ENCODE results near the gene NPNT.
A peak's percentile ranks its signal among the peaks of the same experiment; 100 is the strongest.

NPNT gene

GRCh38 chr4:105971036-105971435 is 75.8 kb downstream of the NPNT start:
- no peak overlapping the region for H3K27ac ChIP-seq
- TF ChIP-seq ZFX (IDR thresholded peaks at IDR 0.05) (no peak), CTCF (conservative IDR thresholded peaks at IDR 0.05) (no peak)

DNA sequence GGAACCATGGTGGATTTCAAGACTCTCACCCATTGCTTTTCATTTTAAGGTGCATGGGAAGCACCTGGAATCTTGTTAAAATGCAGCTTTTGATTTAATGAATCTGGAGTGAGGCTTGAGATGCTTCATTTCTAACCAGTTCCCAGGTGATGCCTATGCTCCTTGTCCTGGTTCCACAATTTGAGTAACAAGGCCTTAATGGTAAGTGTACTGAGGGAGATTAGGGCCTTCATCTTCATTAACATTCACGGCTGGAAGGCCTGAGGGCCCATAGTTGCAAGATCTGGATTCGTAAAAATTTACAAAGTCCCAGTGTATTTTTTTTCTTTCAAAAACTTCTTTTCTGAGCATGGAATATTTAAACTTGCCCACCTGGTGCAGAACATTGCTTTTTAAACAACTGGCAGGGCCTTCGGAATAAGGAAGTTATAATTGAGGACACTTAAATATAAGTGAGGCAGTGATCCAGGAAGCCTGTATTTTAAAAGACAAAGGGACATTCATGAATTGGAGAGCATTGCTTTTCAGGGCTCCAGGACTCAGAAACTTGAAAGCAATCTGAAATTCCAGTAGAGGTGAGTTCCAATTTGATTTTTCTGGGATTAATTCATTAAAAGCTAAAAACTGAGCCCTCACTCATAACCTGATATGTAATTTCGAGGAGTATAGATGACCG is 77.8 kb downstream of the NPNT start:
- TF ChIP-seq ZFX (IDR thresholded peaks at IDR 0.05), result no peak
- no peak overlapping the region for H3K27ac ChIP-seq

GRCh38 chr4:105976915-105977314 is 81.6 kb downstream of the NPNT start:
- TF ChIP-seq CTCF (conservative IDR thresholded peaks at IDR 0.05), result no peak
- no peak overlapping the region for H3K27ac ChIP-seq

GRCh38 chr4:105978684-105979296 is 83.5 kb downstream of the NPNT start:
- no peak for TF ChIP-seq ZFX (IDR thresholded peaks at IDR 0.05)
- no peak for TF ChIP-seq CTCF (conservative IDR thresholded peaks at IDR 0.05)

DNA sequence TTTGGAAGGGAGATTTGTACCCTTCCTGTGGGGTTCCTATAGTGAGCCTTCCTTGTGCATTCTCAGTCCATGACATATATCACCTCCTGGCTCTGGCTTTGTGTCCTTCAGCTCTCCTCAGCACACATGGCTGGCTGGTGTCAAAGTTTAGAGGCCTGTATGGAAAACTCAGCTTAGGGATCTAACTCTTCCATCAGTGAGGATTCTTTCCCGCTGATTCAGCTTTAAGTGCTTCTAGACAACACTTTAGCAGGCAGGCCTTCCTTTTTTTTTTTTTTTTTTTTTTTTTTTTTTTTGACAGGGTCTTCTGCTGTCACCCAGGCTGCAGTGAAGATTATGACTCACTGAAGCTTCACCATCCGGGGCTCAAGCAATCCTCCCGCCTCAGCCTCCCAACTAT is 84.2 kb downstream of the NPNT start:
- TF ChIP-seq ZFX (IDR thresholded peaks at IDR 0.05) (no peak), CTCF (conservative IDR thresholded peaks at IDR 0.05) (no peak)
- no peak overlapping the region for H3K27ac ChIP-seq

More at GRCh38 chr4:105978684-105979296, 83.5 kb downstream of the NPNT start:
- no peak overlapping the region for H3K27ac ChIP-seq

- H3K27ac ChIP-seq, result no peak overlapping the region
- no peak for TF ChIP-seq CTCF (conservative IDR thresholded peaks at IDR 0.05)
- TF ChIP-seq ZFX (IDR thresholded peaks at IDR 0.05), result no peak
Observed at GRCh38 chr4:105988671-105989070, 93.4 kb downstream of the NPNT start.

DNA sequence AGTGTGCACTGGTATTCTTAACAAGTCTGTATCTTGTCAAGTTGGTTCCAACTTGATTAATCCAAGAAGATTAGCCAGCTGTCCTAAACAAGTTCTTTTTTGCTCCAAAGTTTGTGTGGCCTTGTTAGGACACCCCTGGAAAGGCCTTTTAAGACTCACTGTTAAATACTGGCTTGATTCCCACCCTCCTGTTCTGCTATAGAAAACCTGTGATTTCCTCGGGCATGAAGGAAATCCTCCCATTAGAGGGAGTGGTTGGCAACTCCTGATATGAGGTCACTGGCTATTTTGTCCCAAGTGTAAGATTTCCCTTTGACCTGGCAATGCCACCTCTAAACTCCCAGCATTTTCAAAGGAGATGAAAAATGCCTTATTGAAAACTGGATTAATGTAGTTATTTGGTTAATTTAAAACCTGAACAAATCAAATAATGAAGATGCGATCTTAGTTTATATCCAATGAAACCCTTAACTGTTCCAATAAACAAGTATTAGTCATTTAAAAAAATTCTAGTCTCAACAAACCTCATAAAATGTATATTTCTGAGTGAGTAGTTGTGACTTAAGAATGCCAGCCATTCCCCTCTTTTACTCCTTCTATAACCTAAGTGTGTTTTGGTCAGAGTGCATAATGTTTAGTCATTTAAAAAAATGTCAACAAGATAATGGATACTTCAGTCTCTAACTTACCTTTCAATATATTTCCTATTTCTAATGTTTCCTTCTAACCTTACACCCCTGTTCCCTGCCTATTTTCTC is 94.4 kb downstream of the NPNT start:
- H3K27ac ChIP-seq, result peak overlapping the region; percentile 70; the same call in 1 of the 2 replicates
- no peak for TF ChIP-seq CTCF (conservative IDR thresholded peaks at IDR 0.05)
- TF ChIP-seq ZFX (IDR thresholded peaks at IDR 0.05), result no peak

Measured in C4-2B (cell line).